ENCODE measurements around the gene AGAP2. TPM values are rescaled to one million over a fixed set of nuclear protein-coding genes. Genes with fewer than 3 reads are reported as not detected.

AGAP2 gene
- total RNA-seq, 4 donors from 2014 or later: 0.55 to 1.6 (median 1.3) TPM

- TF ChIP-seq POLR2A (IDR thresholded peaks at IDR 0.05): no peak
- TF ChIP-seq, protein P1, sequence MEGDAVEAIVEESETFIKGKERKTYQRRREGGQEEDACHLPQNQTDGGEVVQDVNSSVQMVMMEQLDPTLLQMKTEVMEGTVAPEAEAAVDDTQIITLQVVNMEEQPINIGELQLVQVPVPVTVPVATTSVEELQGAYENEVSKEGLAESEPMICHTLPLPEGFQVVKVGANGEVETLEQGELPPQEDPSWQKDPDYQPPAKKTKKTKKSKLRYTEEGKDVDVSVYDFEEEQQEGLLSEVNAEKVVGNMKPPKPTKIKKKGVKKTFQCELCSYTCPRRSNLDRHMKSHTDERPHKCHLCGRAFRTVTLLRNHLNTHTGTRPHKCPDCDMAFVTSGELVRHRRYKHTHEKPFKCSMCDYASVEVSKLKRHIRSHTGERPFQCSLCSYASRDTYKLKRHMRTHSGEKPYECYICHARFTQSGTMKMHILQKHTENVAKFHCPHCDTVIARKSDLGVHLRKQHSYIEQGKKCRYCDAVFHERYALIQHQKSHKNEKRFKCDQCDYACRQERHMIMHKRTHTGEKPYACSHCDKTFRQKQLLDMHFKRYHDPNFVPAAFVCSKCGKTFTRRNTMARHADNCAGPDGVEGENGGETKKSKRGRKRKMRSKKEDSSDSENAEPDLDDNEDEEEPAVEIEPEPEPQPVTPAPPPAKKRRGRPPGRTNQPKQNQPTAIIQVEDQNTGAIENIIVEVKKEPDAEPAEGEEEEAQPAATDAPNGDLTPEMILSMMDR (IDR thresholded peaks at IDR 0.05): no peak
- no peak for DNase-seq (ENCODE audit: low spot score in 2 of 2)
- WGBS, 2 donors: 20 to 30% methylated on average over 1 of the region's 1 CpG
- no peak overlapping the region for H3K4me3 ChIP-seq (ENCODE audit: low read depth, poor library complexity, severe bottlenecking)
- intact Hi-C loops (cut with DNase I; ENCODE audit: low total_unique reads): no loop called here
Measured at GRCh38 chr12:57753756-57754337, 15.3 kb upstream of the AGAP2 start.

- TF ChIP-seq, protein P1 (IDR thresholded peaks at IDR 0.05): no peak
- TF ChIP-seq POLR2A (IDR thresholded peaks at IDR 0.05): no peak
- 1 to 2% methylated on average over 5 of the region's 5 CpGs for WGBS, 2 donors
Measured at GRCh38 chr12:57752668-57753000, 14.1 kb upstream of the AGAP2 start.

DNA sequence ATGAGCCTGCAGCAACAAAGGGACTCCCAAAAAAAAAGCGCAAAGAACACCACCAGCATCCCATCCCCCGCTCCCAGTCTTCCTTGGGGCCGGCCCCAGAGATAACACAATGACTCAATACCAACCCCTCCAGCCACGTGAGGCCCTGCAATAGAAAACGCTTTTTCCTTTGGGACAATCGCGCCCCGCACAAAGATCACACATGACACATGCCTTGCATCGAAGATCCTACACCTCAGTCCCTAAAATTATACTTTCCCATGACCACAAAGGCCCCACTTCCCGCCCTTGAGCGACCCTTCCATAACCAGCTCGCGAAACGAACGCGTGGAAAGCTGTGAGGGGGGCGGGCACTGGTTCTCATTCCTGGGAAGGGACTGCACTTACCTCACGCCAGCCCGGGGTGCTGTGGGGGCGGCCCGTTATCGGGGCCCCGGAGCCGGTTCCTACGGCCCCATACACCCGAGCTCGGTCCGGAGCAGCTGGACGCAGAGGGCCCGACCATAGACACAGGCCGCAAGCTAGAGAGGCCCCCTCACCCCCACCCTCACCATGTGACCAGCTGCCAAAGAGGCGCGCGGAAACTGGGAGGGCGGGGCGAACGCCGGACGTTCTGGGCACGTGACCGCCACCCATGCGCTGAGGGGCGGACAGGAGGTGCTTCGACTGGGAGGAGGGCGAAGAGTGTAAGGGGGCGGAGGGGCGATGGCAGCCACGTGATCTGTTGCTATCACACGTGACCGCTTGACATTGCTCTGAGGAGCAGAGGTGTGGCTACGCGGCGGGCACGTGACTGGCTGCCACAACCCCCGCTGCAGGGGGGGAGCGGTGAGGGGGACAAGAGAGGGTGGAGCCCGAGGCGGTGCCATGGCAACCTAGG lies 13.5 kb upstream of the AGAP2 start, which contains the start of gene CDK4:
CDK4 (minus strand) TSS at position 523 of the 880 bp plus-strand sequence. CDS start 593 bp downstream, outside the sequence.
- WGBS, 2 donors: 1 to 2% methylated on average over 20 to 40 of the region's 58 CpGs

More at GRCh38 chr12:57752668-57753000, 14.1 kb upstream of the AGAP2 start:
- H3K4me3 ChIP-seq (ENCODE audit: low read depth, poor library complexity, severe bottlenecking): no peak overlapping the region
- no peak for DNase-seq (ENCODE audit: low spot score in 2 of 2)
- intact Hi-C loops (cut with DNase I; ENCODE audit: low total_unique reads): no loop called here

DNA sequence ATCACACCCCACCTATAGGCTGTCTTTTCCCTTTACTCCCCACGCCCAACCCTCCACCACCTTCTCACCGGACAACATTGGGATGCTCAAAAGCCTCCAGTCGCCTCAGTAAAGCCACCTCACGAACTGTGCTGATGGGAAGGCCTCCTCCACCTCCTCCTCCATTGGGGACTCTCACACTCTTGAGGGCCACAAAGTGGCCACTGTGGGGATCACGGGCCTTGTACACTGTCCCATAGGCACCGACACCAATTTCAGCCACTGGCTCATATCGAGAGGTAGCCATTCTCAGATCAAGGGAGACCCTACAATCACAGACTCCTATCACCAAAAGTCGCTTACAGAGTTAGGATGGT lies 12.9 kb upstream of the AGAP2 start:
- intact Hi-C loops (cut with DNase I; ENCODE audit: low total_unique reads): no loop called here
- peak in 1 of 2 donors; percentile 86 for DNase-seq (ENCODE audit: low spot score in 2 of 2)
- H3K4me3 ChIP-seq (ENCODE audit: low read depth, poor library complexity, severe bottlenecking): peak overlapping the region; percentile 54
- 9 to 12% methylated on average over 8 of the region's 8 CpGs for WGBS, 2 donors
- no peak for TF ChIP-seq POLR2A (IDR thresholded peaks at IDR 0.05)

More for the DNA sequence above, 13.5 kb upstream of the AGAP2 start, which contains the start of gene CDK4:
- peak within 1 kb of the TSS; percentile 54 for H3K4me3 ChIP-seq (ENCODE audit: low read depth, poor library complexity, severe bottlenecking)
- peak; percentile 100 for DNase-seq (ENCODE audit: low spot score in 2 of 2)
- intact Hi-C loops (cut with DNase I; ENCODE audit: low total_unique reads): no loop called here
- TF ChIP-seq, protein P1 (IDR thresholded peaks at IDR 0.05): peak in 1 of 3 donors; percentile 50
- no peak for TF ChIP-seq POLR2A (IDR thresholded peaks at IDR 0.05)

DNA sequence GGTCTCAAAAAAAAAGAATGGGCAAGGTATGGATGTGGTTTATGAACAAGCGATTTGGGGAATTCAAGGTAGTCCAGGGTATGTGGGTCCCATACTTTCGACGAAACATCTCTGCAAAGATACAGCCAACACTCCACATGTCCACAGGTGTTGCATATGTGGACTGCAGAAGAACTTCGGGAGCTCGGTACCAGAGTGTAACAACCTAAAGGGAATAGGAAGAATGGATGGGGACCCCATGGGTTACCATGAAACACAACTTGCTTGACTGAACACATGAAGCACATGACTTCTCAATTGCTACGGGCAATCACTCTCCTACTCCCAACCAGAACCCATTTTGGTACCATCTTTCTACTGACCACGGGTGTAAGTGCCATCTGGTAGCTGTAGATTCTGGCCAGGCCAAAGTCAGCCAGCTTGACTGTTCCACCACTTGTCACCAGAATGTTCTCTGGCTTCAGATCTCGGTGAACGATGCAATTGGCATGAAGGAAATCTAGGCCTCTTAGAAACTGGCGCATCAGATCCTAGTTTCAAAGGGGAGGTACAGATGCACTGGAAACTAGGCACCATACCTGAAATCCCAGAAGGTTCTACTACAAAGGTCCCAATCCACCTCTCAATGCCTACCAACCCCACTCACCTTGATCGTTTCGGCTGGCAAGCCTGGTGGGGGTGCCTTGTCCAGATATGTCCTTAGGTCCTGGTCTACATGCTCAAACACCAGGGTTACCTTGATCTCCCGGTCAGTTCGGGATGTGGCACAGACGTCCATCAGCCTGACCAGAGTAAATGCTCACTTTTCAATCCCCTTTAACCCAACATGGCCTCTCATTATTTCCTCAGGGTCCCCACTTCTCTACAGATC lies 12.3 kb upstream of the AGAP2 start:
- WGBS, 2 donors: 86 to 87% methylated on average over 15 of the region's 15 CpGs

More for the DNA sequence above, 12.3 kb upstream of the AGAP2 start:
- intact Hi-C loops (cut with DNase I; ENCODE audit: low total_unique reads): no loop called here
- TF ChIP-seq POLR2A (IDR thresholded peaks at IDR 0.05): no peak
- TF ChIP-seq, protein P1 (IDR thresholded peaks at IDR 0.05): no peak
- peak overlapping the region; percentile 54 for H3K4me3 ChIP-seq (ENCODE audit: low read depth, poor library complexity, severe bottlenecking)
- peak in 1 of 2 donors; percentile 76 for DNase-seq (ENCODE audit: low spot score in 2 of 2)
